Panc1 (cell line): ENCODE results near the gene CXCR6. TPM values are rescaled to one million over a fixed set of nuclear protein-coding genes. Genes with fewer than 3 reads are reported as not detected.

Experiments used
- ATAC-seq: fragments of 200-7000 bp; cut with Tn5 transposase; 2 replicates; pipeline ENCODE4 v1.9.1; 2020; ENCODE audit warnings: mild to moderate bottlenecking, moderate library complexity
- BruUV-seq: library from RNA; stranded (reverse); fragments of 400-500 nt; replicated peaks from 2 replicates; lab custom pipeline; 2021; lab: Mats Ljungman, UMichigan
- CTCF ChIA-PET: fragments of 300-600 bp; sonication (Branson Sonifier 250); formaldehyde crosslinking; loops from one replicate; lab custom pipeline; 2022; ENCODE audit warnings: antibody characterized with exemption; lab: Charles Lee
- POLR2A ChIA-PET: fragments of 300-600 bp; sonication (Branson Sonifier 250); formaldehyde crosslinking; loops from one replicate; lab custom pipeline; 2022; ENCODE audit warnings: antibody characterized with exemption; lab: Charles Lee
- DNase-seq: peaks from one replicate; pipeline ENCODE4 v3.0.0-alpha.2; 2010; ENCODE audit warnings: low read depth, low spot score
- H3K27ac ChIP-seq: 2 replicates; pipeline ENCODE4 v1.5.1; 2011; ENCODE audit warnings: mild to moderate bottlenecking, low read length, inconsistent platforms
- H3K27me3 ChIP-seq: fragments of 200-500 bp; sonication (Bioruptor generic); 2 replicates; pipeline ENCODE4 v1.6.0; 2014; ENCODE audit warnings: low read length, inconsistent platforms; ENCODE audit not compliant: control insufficient read depth, insufficient read depth
- H3K36me3 ChIP-seq: fragments of 200-500 bp; sonication (Bioruptor generic); 2 replicates; pipeline ENCODE4 v1.5.1; 2014; ENCODE audit warnings: inconsistent platforms, mild to moderate bottlenecking, low read length, moderate library complexity; ENCODE audit not compliant: control insufficient read depth, insufficient read depth
- H3K4me1 ChIP-seq: 2 replicates; pipeline ENCODE4 v1.5.1; 2011; ENCODE audit warnings: inconsistent platforms, mild to moderate bottlenecking, low read length, moderate library complexity; ENCODE audit not compliant: control insufficient read depth, insufficient read depth
- H3K4me3 ChIP-seq, 2 experiments: 2 replicates each; pipeline ENCODE4 v1.5.1; 2011 to 2012; ENCODE audit warnings: low read depth in 2 of 2, low read length in 2 of 2, mild to moderate bottlenecking in 2 of 2, inconsistent platforms in 1 of 2, moderate library complexity in 1 of 2
- H3K9me3 ChIP-seq: fragments of 200-500 bp; sonication (Bioruptor generic); 2 replicates; pipeline ENCODE4 v1.5.1; 2014; ENCODE audit warnings: low read depth, mild to moderate bottlenecking, inconsistent platforms, low read length, moderate library complexity; ENCODE audit not compliant: control insufficient read depth, insufficient read depth
- CTCF ChIP-seq: fragments of 450-650 bp; IDR thresholded peaks from 2 replicates; pipeline ENCODE4 v1.5.1; 2017; ENCODE audit warnings: mild to moderate bottlenecking
- POLR2AphosphoS5 ChIP-seq: IDR thresholded peaks from 2 replicates; pipeline ENCODE4 v1.6.1; 2012; ENCODE audit warnings: mild to moderate bottlenecking, low read depth, low read length, moderate library complexity
- REST ChIP-seq, 2 experiments: IDR thresholded peaks; 2 replicates each; pipeline ENCODE4 v1.6.1; 2011 to 2012; ENCODE audit warnings: low read depth in 2 of 2, control low read depth in 1 of 2, low read length in 1 of 2, mild to moderate bottlenecking in 1 of 2, moderate library complexity in 1 of 2; ENCODE audit not compliant: insufficient read depth in 1 of 2
- SIN3A ChIP-seq: IDR thresholded peaks from 2 replicates; pipeline ENCODE4 v1.6.1; 2012; ENCODE audit warnings: low read depth, mild to moderate bottlenecking, low read length, moderate library complexity, borderline replicate concordance; ENCODE audit not compliant: insufficient read depth
- TCF7L2 ChIP-seq: IDR thresholded peaks from 2 replicates; pipeline ENCODE4 v1.6.1; 2011; ENCODE audit warnings: mild to moderate bottlenecking, low read depth, low read length, inconsistent platforms
- in situ Hi-C: cut with HindIII; loops from 2 replicates; pipeline ENCODE4 v1.10.0; 2016; ENCODE audit warnings: low sequenced_read_pairs, low pct_unique_long_range_greater_than_20kb
- intact Hi-C: fragments of 100-400 bp; cut with micrococcal nuclease; formaldehyde crosslinking; loops from one replicate; pipeline ENCODE4 v1.10.0; 2022; ENCODE audit not compliant: unreplicated experiment
- total RNA-seq: library from RNA; stranded (reverse); gene quantifications from one replicate; pipeline ENCODE4 v1.2.1, GENCODE V29; 2021; ENCODE audit not compliant: unreplicated experiment

The CXCR6 gene
- total RNA-seq, 1 experiment from 2014 or later = not detected

- POLR2A ChIA-PET = no interaction called here
These were observed 11.8 kb upstream of the CXCR6 start for GRCh38 chr3:45931496-45931895.

GRCh38 chr3:45932112-45932511 is 11.2 kb upstream of the CXCR6 start:
- DNase-seq (no peak), ATAC-seq (no peak)
- no peaks in the 10 kb centered on the region for H3K4me1 ChIP-seq
- ChIA-PET POLR2A (no interaction called here), CTCF (no interaction called here)
- H3K36me3 ChIP-seq = no peaks in the 10 kb centered on the region
- H3K27me3 ChIP-seq = no peaks in the 10 kb centered on the region
- TF ChIP-seq POLR2AphosphoS5 (no peak), TCF7L2 (no peak), REST (IDR thresholded peaks at IDR 0.05; ENCODE audit: insufficient read depth in 1 of 2, low read depth in 2 of 2, low read length in 1 of 2) (no peak), CTCF (no peak), SIN3A (no peak)
- in situ Hi-C loops = no loop called here
- H3K4me3 ChIP-seq = no peak overlapping the region
- no peak overlapping the region for H3K27ac ChIP-seq
- BruUV-seq = no TSS peak
- H3K9me3 ChIP-seq = no peaks in the 10 kb centered on the region
- intact Hi-C loops = loop anchor here (10.0 kb wide), 1 partner anchor 443 kb away; the partner anchor contains the start of gene CCR5

More at GRCh38 chr3:45931496-45931895, 11.8 kb upstream of the CXCR6 start:
- intact Hi-C loops (loop anchor here (10.0 kb wide), 1 partner anchor 443 kb away; the partner anchor contains the start of gene CCR5), in situ Hi-C loops (no loop called here)
- Histone ChIP-seq H3K4me3 (no peak overlapping the region), H3K27me3 (no peaks in the 10 kb centered on the region), H3K9me3 (no peaks in the 10 kb centered on the region), H3K36me3 (no peaks in the 10 kb centered on the region), H3K4me1 (no peaks in the 10 kb centered on the region), H3K27ac (no peak overlapping the region)
- no TSS peak for BruUV-seq
- CTCF ChIA-PET = no interaction called here
- TF ChIP-seq POLR2AphosphoS5 = no peak
- TF ChIP-seq REST (IDR thresholded peaks at IDR 0.05; ENCODE audit: insufficient read depth in 1 of 2, low read depth in 2 of 2, low read length in 1 of 2) = no peak
- TF ChIP-seq CTCF = no peak
- no peak for TF ChIP-seq TCF7L2
- TF ChIP-seq SIN3A = no peak
- DNase-seq (no peak), ATAC-seq (no peak)
